OCI-LY3 (cell line): ENCODE data around the gene SERPINB10.

Experiments
- H2AFZ ChIP-seq: fragments of 200-600, 300-600 bp; shearing (Covaris generic); 2 replicates; pipeline ENCODE4 v1.6.0; 2014; ENCODE audit warnings: antibody characterized with exemption, low read depth, low read length
- H3K27ac ChIP-seq: fragments of 200-600, 300-600 bp; sonication (generic); 2 replicates; pipeline ENCODE4 v1.5.1; 2014; ENCODE audit warnings: mild to moderate bottlenecking, low read length, moderate library complexity, mixed read lengths
- H3K27me3 ChIP-seq: fragments of 200-600, 300-600 bp; sonication (generic); 2 replicates; pipeline ENCODE4 v1.6.1; 2014; ENCODE audit warnings: low read depth, low read length, mixed read lengths
- H3K36me3 ChIP-seq: fragments of 200-600, 300-600 bp; sonication (generic); replicated peaks from 2 replicates; pipeline ENCODE3; 2014; ENCODE audit warnings: low read depth, low read length, mixed read lengths
- H3K4me1 ChIP-seq: fragments of 300-600, 200-600 bp; sonication (generic); 2 replicates; pipeline ENCODE4 v1.6.1; 2014; ENCODE audit warnings: low read length, mixed read lengths
- H3K4me2 ChIP-seq: fragments of 200-600, 300-600 bp; sonication (generic); 2 replicates; pipeline ENCODE4 v1.6.1; 2014; ENCODE audit warnings: low read length, mixed read lengths
- H3K4me3 ChIP-seq: fragments of 300-600, 200-600 bp; sonication (generic); 2 replicates; pipeline ENCODE4 v1.5.1; 2014; ENCODE audit warnings: antibody characterized with exemption, mild to moderate bottlenecking, low read length, moderate library complexity
- H3K79me2 ChIP-seq: fragments of 300-600, 200-600 bp; shearing (Covaris generic); 2 replicates; pipeline ENCODE4 v1.6.1; 2014; ENCODE audit warnings: mild to moderate bottlenecking, low read length, mixed read lengths
- H3K9ac ChIP-seq: fragments of 300-600, 200-600 bp; shearing (Covaris generic); 2 replicates; pipeline ENCODE4 v1.6.0; 2014; ENCODE audit warnings: mild to moderate bottlenecking, low read length, moderate library complexity
- H3K9me3 ChIP-seq: fragments of 200-600, 300-600 bp; shearing (Covaris generic); 2 replicates; pipeline ENCODE4 v1.6.1; 2014; ENCODE audit warnings: low read length, mixed read lengths; ENCODE audit not compliant: insufficient read depth
- H4K20me1 ChIP-seq: fragments of 200-600, 300-600 bp; sonication (generic); 2 replicates; pipeline ENCODE4 v1.6.1; 2016; ENCODE audit warnings: low read length, mixed read lengths; ENCODE audit not compliant: insufficient read depth
- EZH2phosphoT487 ChIP-seq: fragments of 200-600 bp; shearing (Covaris generic); IDR thresholded peaks from 2 replicates; pipeline ENCODE4 v1.6.1; 2018; ENCODE audit warnings: antibody characterized with exemption, mixed run types, low read depth
- TF ChIP-seq, protein P1 (sequence below): fragments of 200-600, 300-600 bp; sonication (generic); IDR thresholded peaks from 2 replicates; pipeline ENCODE4 v1.5.1; 2014; ENCODE audit warnings: antibody characterized with exemption, low read length, low read depth

Gene SERPINB10

DNA sequence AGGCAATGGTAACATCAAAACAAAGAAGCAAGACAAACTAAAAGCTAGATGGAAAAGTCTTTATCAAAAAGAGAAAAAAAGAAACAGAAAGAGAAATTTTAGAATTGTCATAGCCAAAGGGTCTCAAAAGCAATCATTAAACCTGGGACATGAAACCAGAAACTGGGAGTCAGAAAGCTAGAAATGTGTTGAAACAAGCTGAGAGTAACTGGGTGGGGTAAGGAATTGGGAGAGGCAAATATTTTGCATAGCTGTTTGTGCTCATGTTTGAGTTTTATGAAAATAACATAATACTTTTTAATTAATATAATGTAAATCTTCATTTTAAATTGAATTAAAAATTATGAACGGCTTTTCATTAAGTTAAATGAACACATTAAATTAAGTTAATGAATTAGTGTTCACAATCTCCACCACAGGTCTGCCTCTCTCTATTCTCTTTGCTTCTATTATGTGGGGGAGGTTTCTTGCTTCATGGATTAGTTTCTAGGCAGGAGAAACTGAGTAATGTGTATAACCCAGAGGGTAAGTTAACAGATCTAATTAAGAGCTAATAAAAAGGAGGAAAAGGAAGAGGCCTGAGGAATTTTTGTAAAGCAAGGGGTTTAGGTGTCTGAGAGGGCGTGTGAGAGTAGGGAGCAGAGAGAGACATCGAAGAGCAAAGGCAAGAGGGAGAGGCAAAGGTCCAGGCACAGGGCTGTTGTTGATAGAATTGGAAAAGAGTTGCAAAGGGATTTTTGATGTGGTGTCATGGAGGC, 40.2 kb upstream of the SERPINB10 start:
- H3K4me2 ChIP-seq, result no peak overlapping the region
- no peaks in the 10 kb centered on the region for H3K4me1 ChIP-seq
- H3K4me3 ChIP-seq, result no peak overlapping the region
- H3K27me3 ChIP-seq, result peaks cover 23% of the 10 kb centered on the region
- H3K9ac ChIP-seq, result no peak overlapping the region
- no peak overlapping the region for H2AFZ ChIP-seq
- no peak overlapping the region for H3K27ac ChIP-seq
- no peaks in the 10 kb centered on the region for H3K79me2 ChIP-seq
- no peaks in the 10 kb centered on the region for H3K9me3 ChIP-seq
- H4K20me1 ChIP-seq, result no peaks in the 10 kb centered on the region
- no peak for TF ChIP-seq EZH2phosphoT487
- TF ChIP-seq, protein P1, sequence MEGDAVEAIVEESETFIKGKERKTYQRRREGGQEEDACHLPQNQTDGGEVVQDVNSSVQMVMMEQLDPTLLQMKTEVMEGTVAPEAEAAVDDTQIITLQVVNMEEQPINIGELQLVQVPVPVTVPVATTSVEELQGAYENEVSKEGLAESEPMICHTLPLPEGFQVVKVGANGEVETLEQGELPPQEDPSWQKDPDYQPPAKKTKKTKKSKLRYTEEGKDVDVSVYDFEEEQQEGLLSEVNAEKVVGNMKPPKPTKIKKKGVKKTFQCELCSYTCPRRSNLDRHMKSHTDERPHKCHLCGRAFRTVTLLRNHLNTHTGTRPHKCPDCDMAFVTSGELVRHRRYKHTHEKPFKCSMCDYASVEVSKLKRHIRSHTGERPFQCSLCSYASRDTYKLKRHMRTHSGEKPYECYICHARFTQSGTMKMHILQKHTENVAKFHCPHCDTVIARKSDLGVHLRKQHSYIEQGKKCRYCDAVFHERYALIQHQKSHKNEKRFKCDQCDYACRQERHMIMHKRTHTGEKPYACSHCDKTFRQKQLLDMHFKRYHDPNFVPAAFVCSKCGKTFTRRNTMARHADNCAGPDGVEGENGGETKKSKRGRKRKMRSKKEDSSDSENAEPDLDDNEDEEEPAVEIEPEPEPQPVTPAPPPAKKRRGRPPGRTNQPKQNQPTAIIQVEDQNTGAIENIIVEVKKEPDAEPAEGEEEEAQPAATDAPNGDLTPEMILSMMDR, result no peak
- no peaks in the 10 kb centered on the region for H3K36me3 ChIP-seq

GRCh38 chr18:63868546-63868945, 39.2 kb upstream of the SERPINB10 start:
- H2AFZ ChIP-seq, result no peak overlapping the region
- no peak overlapping the region for H3K9ac ChIP-seq
- H3K9me3 ChIP-seq, result no peaks in the 10 kb centered on the region
- no peaks in the 10 kb centered on the region for H4K20me1 ChIP-seq
- H3K4me2 ChIP-seq, result no peak overlapping the region
- no peaks in the 10 kb centered on the region for H3K36me3 ChIP-seq
- no peak overlapping the region for H3K27ac ChIP-seq
- peaks cover 23% of the 10 kb centered on the region for H3K27me3 ChIP-seq
- no peaks in the 10 kb centered on the region for H3K79me2 ChIP-seq
- no peaks in the 10 kb centered on the region for H3K4me1 ChIP-seq
- no peak overlapping the region for H3K4me3 ChIP-seq
- TF ChIP-seq, protein P1, result no peak
- TF ChIP-seq EZH2phosphoT487, result no peak

DNA sequence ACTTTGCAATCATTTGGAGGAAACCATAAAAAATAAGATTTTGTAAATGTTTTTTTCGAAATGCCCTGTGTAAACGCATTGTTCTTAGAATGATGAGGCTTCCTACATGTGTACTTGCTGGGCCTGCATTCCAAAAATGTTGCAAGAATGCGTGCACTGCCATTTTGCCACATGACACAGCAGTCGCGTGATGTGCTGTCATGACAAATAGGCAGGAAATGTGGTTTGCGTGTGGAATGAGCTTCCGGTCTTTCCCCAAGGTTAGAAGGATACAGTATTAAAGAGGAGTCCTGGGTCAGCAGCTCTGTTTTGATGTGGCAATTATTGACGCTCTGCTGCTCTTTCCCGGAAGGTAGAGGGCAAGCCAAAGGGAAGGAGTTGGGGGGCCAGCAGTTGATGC, 38.4 kb upstream of the SERPINB10 start:
- Histone ChIP-seq H3K36me3 (no peaks in the 10 kb centered on the region), H3K4me2 (no peak overlapping the region), H3K9me3 (no peaks in the 10 kb centered on the region), H3K27ac (no peak overlapping the region), H4K20me1 (no peaks in the 10 kb centered on the region), H3K4me3 (no peak overlapping the region), H3K79me2 (no peaks in the 10 kb centered on the region), H3K9ac (no peak overlapping the region), H3K27me3 (peaks cover 23% of the 10 kb centered on the region), H2AFZ (no peak overlapping the region), H3K4me1 (no peaks in the 10 kb centered on the region)
- TF ChIP-seq, protein P1, result no peak
- TF ChIP-seq EZH2phosphoT487, result no peak

- no peak overlapping the region for H3K4me3 ChIP-seq
- H3K4me1 ChIP-seq, result no peaks in the 10 kb centered on the region
- H3K79me2 ChIP-seq, result no peaks in the 10 kb centered on the region
- H3K27me3 ChIP-seq, result peaks cover 23% of the 10 kb centered on the region
- H3K4me2 ChIP-seq, result no peak overlapping the region
- no peak overlapping the region for H3K27ac ChIP-seq
- TF ChIP-seq EZH2phosphoT487, result no peak
- TF ChIP-seq, protein P1, result no peak
- H4K20me1 ChIP-seq, result no peaks in the 10 kb centered on the region
- no peaks in the 10 kb centered on the region for H3K36me3 ChIP-seq
- H2AFZ ChIP-seq, result no peak overlapping the region
- no peaks in the 10 kb centered on the region for H3K9me3 ChIP-seq
- H3K9ac ChIP-seq, result no peak overlapping the region
These were observed 37.9 kb upstream of the SERPINB10 start for GRCh38 chr18:63869851-63870250.
